Astrocyte (in vitro differentiated cells and primary cell): ENCODE measurements around the gene ZNF19. TPM values are rescaled to one million over a fixed set of nuclear protein-coding genes. Genes with fewer than 3 reads are reported as not detected.

Source experiments
- DNase-seq: peaks from one replicate; pipeline ENCODE4 v3.0.0-alpha.2; 2010; ENCODE audit warnings: low read depth
- FAIRE-seq: peaks from 2 replicates; lab custom pipeline; 2011; peaks lifted over from hg19 to GRCh38; lab: Jason Lieb, UNC
- H2AFZ ChIP-seq: 2 replicates; pipeline ENCODE4 v1.6.0; 2012; ENCODE audit warnings: low read depth, low read length, inconsistent platforms
- H3K27ac ChIP-seq: 2 replicates; pipeline ENCODE4 v1.5.1; 2011; ENCODE audit warnings: low read depth, low read length, inconsistent platforms
- H3K27me3 ChIP-seq: 2 replicates; pipeline ENCODE4 v1.6.0; 2011; ENCODE audit warnings: low read length, inconsistent platforms; ENCODE audit not compliant: insufficient read depth
- H3K36me3 ChIP-seq: 2 replicates; pipeline ENCODE4 v1.5.1; 2011; ENCODE audit warnings: low read length, inconsistent platforms; ENCODE audit not compliant: insufficient read depth
- H3K4me1 ChIP-seq: 2 replicates; pipeline ENCODE4 v1.5.1; 2011; ENCODE audit warnings: low read length, inconsistent platforms; ENCODE audit not compliant: insufficient read depth
- H3K4me2 ChIP-seq: 2 replicates; pipeline ENCODE4 v1.6.0; 2012; ENCODE audit warnings: low read length, inconsistent platforms
- H3K4me3 ChIP-seq: 2 replicates; pipeline ENCODE4 v1.5.1; 2011; ENCODE audit warnings: low read depth, mild to moderate bottlenecking, low read length, inconsistent platforms; ENCODE audit not compliant: insufficient read depth
- H3K79me2 ChIP-seq: 2 replicates; pipeline ENCODE4 v1.6.0; 2012; ENCODE audit warnings: mild to moderate bottlenecking, low read length, inconsistent platforms; ENCODE audit not compliant: insufficient read depth
- H3K9ac ChIP-seq: 2 replicates; pipeline ENCODE4 v1.6.0; 2012; ENCODE audit warnings: mild to moderate bottlenecking, low read length, inconsistent platforms
- H3K9me3 ChIP-seq: 2 replicates; pipeline ENCODE4 v1.5.1; 2012; ENCODE audit warnings: low read depth, mild to moderate bottlenecking, low read length, inconsistent platforms; ENCODE audit not compliant: insufficient read depth
- H4K20me1 ChIP-seq: 2 replicates; pipeline ENCODE4 v1.6.0; 2012; ENCODE audit warnings: low read length, inconsistent platforms; ENCODE audit not compliant: insufficient read depth
- H3K27ac Mint-ChIP-seq: one replicate; pipeline ENCODE4 v1.8.0; 2021; ENCODE audit warnings: mild to moderate bottlenecking, mixed read lengths; ENCODE audit not compliant: unreplicated experiment
- H3K27me3 Mint-ChIP-seq: one replicate; pipeline ENCODE4 v1.8.0; 2021; ENCODE audit warnings: low read depth, mixed read lengths; ENCODE audit not compliant: unreplicated experiment
- H3K36me3 Mint-ChIP-seq: one replicate; pipeline ENCODE4 v1.8.0; 2021; ENCODE audit warnings: low read depth, mixed read lengths; ENCODE audit not compliant: unreplicated experiment
- H3K4me1 Mint-ChIP-seq: one replicate; pipeline ENCODE4 v1.8.0; 2021; ENCODE audit warnings: low read depth, mixed read lengths; ENCODE audit not compliant: unreplicated experiment
- H3K4me3 Mint-ChIP-seq: one replicate; pipeline ENCODE4 v1.8.0; 2021; ENCODE audit warnings: mild to moderate bottlenecking, moderate library complexity, mixed read lengths; ENCODE audit not compliant: unreplicated experiment
- H3K9me3 Mint-ChIP-seq: one replicate; pipeline ENCODE4 v1.8.0; 2021; ENCODE audit warnings: mild to moderate bottlenecking, mixed read lengths; ENCODE audit not compliant: unreplicated experiment
- CTCF ChIP-seq: IDR thresholded peaks from 2 replicates; pipeline ENCODE4 v1.5.1; 2011; ENCODE audit warnings: low read depth, mild to moderate bottlenecking, inconsistent platforms, low read length, moderate library complexity; ENCODE audit not compliant: insufficient read depth
- EZH2 ChIP-seq: IDR thresholded peaks from 2 replicates; pipeline ENCODE4 v1.6.1; 2012; ENCODE audit warnings: mild to moderate bottlenecking, low read length, inconsistent platforms; ENCODE audit not compliant: insufficient read depth
- total RNA-seq: library from RNA; stranded (reverse); gene quantifications from 2 replicates; pipeline ENCODE4 v1.2.1, GENCODE V29; 2021

Gene ZNF19
- total RNA-seq, 1 donor from 2014 or later: 2.9 TPM

GRCh38 chr16:71520550-71520949 is 31.4 kb upstream of the ZNF19 start:
- no peaks in the 10 kb centered on the region for H3K9me3 ChIP-seq
- H3K4me3 Mint-ChIP-seq: no peak overlapping the region
- H3K9ac ChIP-seq: no peak overlapping the region
- no peak overlapping the region for H3K27ac Mint-ChIP-seq
- H3K27me3 ChIP-seq: no peaks in the 10 kb centered on the region
- no peaks in the 10 kb centered on the region for H4K20me1 ChIP-seq
- H2AFZ ChIP-seq: no peak overlapping the region
- H3K27ac ChIP-seq: no peak overlapping the region
- no peak for FAIRE-seq
- no peak overlapping the region for H3K4me2 ChIP-seq
- no peak overlapping the region for H3K4me3 ChIP-seq
- no peaks in the 10 kb centered on the region for H3K9me3 Mint-ChIP-seq
- TF ChIP-seq EZH2 (no peak), CTCF (no peak)
- peaks cover 12% of the 10 kb centered on the region for H3K27me3 Mint-ChIP-seq
- DNase-seq: no peak
- H3K36me3 Mint-ChIP-seq: no peaks in the 10 kb centered on the region
- H3K79me2 ChIP-seq: no peaks in the 10 kb centered on the region
- H3K4me1 ChIP-seq: no peaks in the 10 kb centered on the region
- peaks cover 5% of the 10 kb centered on the region for H3K4me1 Mint-ChIP-seq
- H3K36me3 ChIP-seq: no peaks in the 10 kb centered on the region

GRCh38 chr16:71515026-71515425 is 25.9 kb upstream of the ZNF19 start:
- Histone ChIP-seq H3K27me3 (no peaks in the 10 kb centered on the region), H4K20me1 (no peaks in the 10 kb centered on the region), H3K4me1 (no peaks in the 10 kb centered on the region), H3K79me2 (no peaks in the 10 kb centered on the region), H3K4me3 (no peak overlapping the region), H3K4me2 (no peak overlapping the region), H3K27ac (no peak overlapping the region), H2AFZ (no peak overlapping the region), H3K9ac (no peak overlapping the region), H3K9me3 (no peaks in the 10 kb centered on the region), H3K36me3 (no peaks in the 10 kb centered on the region)
- Mint-ChIP-seq H3K27ac (no peak overlapping the region), H3K4me3 (no peak overlapping the region), H3K9me3 (no peaks in the 10 kb centered on the region), H3K4me1 (no peaks in the 10 kb centered on the region), H3K27me3 (no peaks in the 10 kb centered on the region), H3K36me3 (peaks cover 2% of the 10 kb centered on the region)
- TF ChIP-seq CTCF (no peak), EZH2 (no peak)
- no peak for DNase-seq
- no peak for FAIRE-seq

- H3K4me1 ChIP-seq: no peaks in the 10 kb centered on the region
- H3K36me3 ChIP-seq: no peaks in the 10 kb centered on the region
- H3K27ac ChIP-seq: no peak overlapping the region
- no peaks in the 10 kb centered on the region for H3K79me2 ChIP-seq
- no peaks in the 10 kb centered on the region for H4K20me1 ChIP-seq
- no peak overlapping the region for H3K9ac ChIP-seq
- Mint-ChIP-seq H3K27ac (no peak overlapping the region), H3K4me1 (no peaks in the 10 kb centered on the region), H3K9me3 (no peaks in the 10 kb centered on the region), H3K27me3 (peaks cover 1% of the 10 kb centered on the region), H3K36me3 (peaks cover 2% of the 10 kb centered on the region), H3K4me3 (no peak overlapping the region)
- H3K27me3 ChIP-seq: no peaks in the 10 kb centered on the region
- no peak overlapping the region for H3K4me2 ChIP-seq
- no peak for FAIRE-seq
- DNase-seq: no peak
- no peak overlapping the region for H3K4me3 ChIP-seq
- no peaks in the 10 kb centered on the region for H3K9me3 ChIP-seq
- no peak for TF ChIP-seq CTCF
- no peak for TF ChIP-seq EZH2
- no peak overlapping the region for H2AFZ ChIP-seq
These were observed 25.4 kb upstream of the ZNF19 start for GRCh38 chr16:71514476-71514875.
